NCI-H82 (cell line): ENCODE results near the gene RABGEF1.
"Not testable (repeated sequence)": the region's sequence is repeated elsewhere in the genome, so short reads cannot be mapped to it uniquely, and the experiment has no call there.

ENCODE experiments used
- DNase-seq: peaks from one replicate; lab custom pipeline; 2025; lab: John Stamatoyannopoulos, UW

Gene RABGEF1

GRCh38 chr7:66815186-66815875, 74.8 kb downstream of the RABGEF1 start:
- not testable (repeated sequence) for DNase-seq

- no peak for DNase-seq
Observed at GRCh38 chr7:66815951-66816350, 75.4 kb downstream of the RABGEF1 start.

GRCh38 chr7:66816658-66817057, 76.1 kb downstream of the RABGEF1 start:
- DNase-seq, result not testable (repeated sequence)

- not testable (repeated sequence) for DNase-seq
Observed at GRCh38 chr7:66817208-66817795, 76.8 kb downstream of the RABGEF1 start.

- DNase-seq, result peak; percentile 7
Observed at GRCh38 chr7:66817956-66818355, 77.4 kb downstream of the RABGEF1 start.

GRCh38 chr7:66824041-66824440, 83.5 kb downstream of the RABGEF1 start:
- no peak for DNase-seq

- peak; percentile 81 for DNase-seq
Observed at GRCh38 chr7:66825538-66825937, 85.0 kb downstream of the RABGEF1 start.

- DNase-seq, result no peak
Observed at GRCh38 chr7:66826649-66827048, 86.1 kb downstream of the RABGEF1 start.

GRCh38 chr7:66830976-66831375, 90.4 kb downstream of the RABGEF1 start:
- not testable (repeated sequence) for DNase-seq

GRCh38 chr7:66832531-66833351, 92.2 kb downstream of the RABGEF1 start:
- no peak for DNase-seq

GRCh38 chr7:66837007-66837406, 96.5 kb downstream of the RABGEF1 start:
- DNase-seq, result peak; percentile 91

GRCh38 chr7:66837661-66838060, 97.1 kb downstream of the RABGEF1 start:
- DNase-seq, result no peak

GRCh38 chr7:66839814-66840213, 99.3 kb downstream of the RABGEF1 start:
- DNase-seq, result no peak

GRCh38 chr7:66840316-66840715, 99.8 kb downstream of the RABGEF1 start:
- no peak for DNase-seq

- DNase-seq, result no peak
Observed at GRCh38 chr7:66841898-66842297, 101.4 kb downstream of the RABGEF1 start.

GRCh38 chr7:66843492-66843891, 103.0 kb downstream of the RABGEF1 start:
- DNase-seq, result not testable (repeated sequence)

GRCh38 chr7:66844552-66845378, 104.2 kb downstream of the RABGEF1 start:
- DNase-seq, result peak; percentile 97

GRCh38 chr7:66845379-66846095, 105.0 kb downstream of the RABGEF1 start:
- peak; percentile 31 for DNase-seq

GRCh38 chr7:66846096-66846445, 105.5 kb downstream of the RABGEF1 start:
- DNase-seq, result not testable (repeated sequence)

- DNase-seq, result not testable (repeated sequence)
Observed at GRCh38 chr7:66847523-66847855, 107.0 kb downstream of the RABGEF1 start.
